Activated T-helper 1 cell treated with anti-CD3 and anti-CD28 coated beads, Interleukin-2, amount 50 U/mL, for 16 hours (primary cell): Measurements from ENCODE around the gene MYO16.
"Not testable (repeated sequence)": the region's sequence is repeated elsewhere in the genome, so short reads cannot be mapped to it uniquely, and the experiment has no call there.

ENCODE experiments used
- DNase-seq, 2 donors: peaks; one replicate each; pipeline ENCODE4 v3.0.0-alpha.2; 2020; ENCODE audit warnings: low read depth in 1 of 2, low spot score in 1 of 2

The MYO16 gene

DNA sequence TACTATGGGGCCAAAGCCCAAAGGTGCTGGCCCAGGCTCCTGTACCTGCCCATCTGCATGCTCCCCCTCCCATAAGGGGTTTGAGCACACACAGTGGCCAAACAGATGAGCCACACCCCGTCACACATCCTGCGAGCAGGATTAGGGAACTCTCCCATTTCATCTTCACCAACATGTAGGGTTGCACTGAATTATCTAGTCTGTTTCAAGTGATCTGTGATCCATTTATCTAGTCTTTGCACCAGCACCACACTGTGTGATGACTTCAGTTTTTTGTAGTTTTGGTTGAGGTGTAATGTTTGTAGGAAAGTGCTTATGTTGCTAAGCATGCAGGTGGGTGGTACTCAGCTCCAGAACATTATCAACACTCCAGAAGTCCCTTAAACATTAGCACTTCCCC, 249.3 kb downstream of the MYO16 start:
- DNase-seq = no peak

DNA sequence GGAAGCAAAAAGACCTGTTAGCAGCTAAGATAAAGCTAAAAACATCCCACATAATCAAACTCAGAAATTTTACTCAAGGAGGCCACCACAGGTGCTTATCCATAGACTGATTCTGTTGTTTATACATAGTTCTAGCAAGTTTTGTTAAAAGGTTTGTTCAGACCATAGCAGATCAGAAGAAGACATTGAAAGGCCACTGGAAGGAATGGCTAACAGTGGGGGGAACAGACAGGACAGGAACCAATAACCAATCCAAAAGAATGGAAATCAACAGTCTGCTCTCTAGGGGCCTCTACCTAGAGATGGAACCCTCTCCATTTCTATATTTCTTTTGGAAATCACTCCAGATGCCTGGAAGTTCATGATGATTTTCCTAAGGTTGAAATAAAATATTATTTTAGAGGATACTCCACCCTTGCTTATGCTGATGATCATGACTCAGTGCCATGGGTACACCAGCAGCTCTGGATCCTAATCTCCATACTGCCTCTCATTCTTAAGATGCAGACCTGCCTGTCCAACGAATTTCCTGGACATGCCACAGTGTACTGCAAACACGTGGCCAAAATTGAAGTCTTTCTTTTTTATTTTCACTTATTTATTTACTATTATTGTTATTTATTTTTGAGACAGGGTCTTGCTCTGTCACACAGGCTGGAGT, 260.0 kb downstream of the MYO16 start:
- no peak for DNase-seq

DNA sequence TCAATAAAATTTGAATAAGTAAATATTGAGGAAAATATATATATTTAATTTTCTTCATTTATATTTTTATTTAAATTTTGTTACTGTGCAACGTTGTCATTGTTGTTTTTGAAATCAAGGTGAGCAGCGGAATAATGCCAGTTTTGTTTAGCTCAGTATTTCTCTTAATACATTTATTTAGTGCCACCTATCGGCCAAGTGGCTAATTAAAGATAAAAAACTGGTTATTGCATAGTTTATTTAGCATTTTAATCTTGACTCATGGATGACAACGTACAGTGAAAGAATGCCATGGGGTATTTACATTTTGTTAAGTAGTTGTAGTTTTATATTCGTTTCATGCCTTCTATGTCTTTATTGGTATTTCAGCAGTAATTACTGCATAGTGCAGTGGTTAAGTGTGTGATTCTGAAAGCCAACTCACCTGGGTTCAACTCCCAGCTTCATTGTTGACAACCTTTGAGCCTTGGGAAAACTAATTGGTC, 265.9 kb downstream of the MYO16 start:
- DNase-seq = no peak

DNA sequence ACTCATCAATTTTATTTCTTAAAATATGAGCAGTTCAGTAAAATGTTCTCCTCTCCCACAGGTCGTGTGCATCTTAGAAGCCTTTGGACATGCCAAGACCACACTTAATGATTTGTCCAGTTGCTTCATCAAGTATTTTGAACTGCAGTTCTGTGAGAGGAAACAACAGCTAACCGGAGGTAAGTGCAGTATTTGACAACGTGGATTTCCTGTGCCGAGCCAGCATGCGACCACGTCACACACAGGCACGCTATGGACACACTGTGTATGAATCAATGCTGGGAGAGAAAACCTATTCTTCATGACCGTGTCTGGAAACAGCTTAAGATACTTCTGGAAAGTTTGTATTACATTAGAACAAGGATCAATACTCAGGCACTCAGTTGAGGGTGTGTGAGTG, 268.5 kb downstream of the MYO16 start:
- no peak for DNase-seq

DNA sequence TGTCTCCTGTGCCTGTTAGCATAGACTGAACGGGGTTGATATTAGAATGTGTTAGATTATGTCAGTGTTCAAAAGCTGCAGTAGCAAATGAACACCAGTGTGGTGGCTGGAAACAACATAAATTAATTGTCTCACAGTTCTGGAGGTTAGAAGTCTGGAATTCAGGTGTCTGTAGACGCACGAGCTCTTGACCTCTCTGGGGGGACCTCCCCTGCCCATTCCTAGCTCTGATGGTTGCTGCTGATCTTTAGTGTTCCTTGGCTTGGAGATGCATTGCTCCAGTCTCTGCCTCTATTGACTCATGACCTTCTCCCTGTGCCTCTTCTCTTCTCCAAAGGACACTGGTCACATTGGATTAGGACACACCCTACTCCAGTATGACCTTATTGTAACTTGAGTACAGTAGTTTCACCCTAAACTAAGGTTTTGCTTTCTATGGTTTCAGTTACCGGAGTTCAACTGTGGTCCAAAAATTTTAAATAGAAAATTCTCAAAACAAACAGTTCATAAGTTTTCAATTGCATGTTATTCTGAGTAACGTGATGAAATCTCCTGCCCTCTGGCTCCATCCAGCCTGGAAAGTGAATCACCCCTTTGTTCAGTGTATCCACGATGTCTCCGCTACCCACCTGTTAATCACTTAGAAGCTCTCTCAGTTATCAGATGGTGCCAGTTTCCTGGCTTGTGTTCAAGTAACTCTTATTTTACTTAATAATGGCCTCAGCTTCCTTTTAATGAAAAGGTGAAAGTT, 273.2 kb downstream of the MYO16 start:
- no peak for DNase-seq

DNA sequence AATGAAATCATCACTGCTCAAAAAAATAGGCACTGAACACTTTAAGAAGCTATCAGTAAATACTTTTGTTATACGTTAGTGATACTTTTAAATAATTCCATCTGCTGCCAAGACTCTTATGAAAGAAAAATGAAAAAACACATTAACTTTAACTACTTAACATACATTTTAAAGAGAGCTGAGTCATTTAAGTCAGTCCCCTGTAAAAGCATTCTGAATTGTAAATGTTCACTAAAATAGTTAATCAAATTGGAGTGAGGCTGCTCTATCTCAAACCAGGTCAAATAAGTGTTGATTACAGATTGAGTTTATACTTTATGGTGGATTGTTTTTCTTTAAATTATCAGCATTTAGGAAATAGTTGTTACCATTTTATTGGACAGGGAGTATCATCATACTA, 274.2 kb downstream of the MYO16 start:
- no peak for DNase-seq

DNA sequence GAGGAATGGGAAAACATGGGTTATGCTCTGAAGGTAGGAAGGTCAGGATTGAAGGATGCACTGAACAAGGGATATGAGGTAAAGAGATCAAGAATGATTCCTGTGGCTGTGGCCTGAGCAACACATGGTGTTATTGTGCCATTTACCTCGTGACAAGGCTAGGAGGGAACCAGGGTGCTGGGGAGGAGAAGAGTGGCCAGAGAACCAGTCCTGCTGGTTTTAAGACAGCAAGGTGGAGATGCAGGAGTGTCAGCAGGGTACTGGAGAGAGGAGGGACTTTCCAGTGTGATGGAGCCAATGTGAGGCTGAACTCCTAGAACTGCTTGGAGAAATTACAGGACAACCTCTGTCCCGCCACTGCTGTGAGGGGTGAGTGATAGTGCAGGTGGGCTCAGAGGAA, 282.4 kb downstream of the MYO16 start:
- no peak for DNase-seq

DNA sequence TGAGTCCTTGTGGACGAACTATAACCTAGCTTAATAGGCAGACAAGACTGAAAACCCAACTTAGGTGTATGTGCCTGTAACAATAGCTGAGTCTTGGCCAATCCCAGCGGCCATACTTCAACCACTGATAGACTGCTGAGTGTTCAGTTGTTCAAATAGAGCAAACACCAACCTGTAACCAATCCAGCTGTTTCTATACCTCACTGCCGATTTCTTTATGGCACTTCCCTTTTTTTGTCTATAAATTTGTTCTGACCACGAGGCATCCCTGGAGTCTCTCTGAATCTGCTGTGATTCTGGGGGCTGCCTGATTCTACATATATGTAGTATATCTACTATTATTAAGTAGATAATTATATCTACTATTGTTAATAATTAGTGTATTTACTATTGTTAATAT, 284.3 kb downstream of the MYO16 start:
- not testable (repeated sequence) for DNase-seq

DNA sequence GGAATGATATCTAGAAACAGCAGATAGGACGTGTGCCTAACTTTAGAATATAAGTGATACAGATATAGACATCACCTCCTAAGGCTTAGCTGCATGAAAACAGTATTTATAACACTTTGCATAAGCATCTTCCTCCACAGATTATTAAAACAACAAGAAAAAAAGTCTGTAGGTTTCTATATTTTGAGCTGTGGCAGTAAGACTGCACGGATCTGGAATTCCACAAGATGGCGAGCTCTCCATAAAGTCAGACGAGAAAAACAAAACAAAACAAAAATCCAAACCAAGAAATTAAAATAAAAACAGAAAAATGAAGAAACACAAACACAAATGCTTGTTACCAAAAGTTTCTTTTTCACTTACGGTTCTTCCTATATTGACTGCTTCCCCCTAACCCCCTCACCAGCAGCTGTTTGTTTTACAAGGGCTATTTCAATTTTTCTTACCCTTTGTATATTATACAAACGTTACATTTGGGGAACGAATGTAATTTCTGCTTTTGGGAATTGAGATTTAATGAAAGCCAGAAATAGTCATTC, 285.8 kb downstream of the MYO16 start:
- DNase-seq = no peak

DNA sequence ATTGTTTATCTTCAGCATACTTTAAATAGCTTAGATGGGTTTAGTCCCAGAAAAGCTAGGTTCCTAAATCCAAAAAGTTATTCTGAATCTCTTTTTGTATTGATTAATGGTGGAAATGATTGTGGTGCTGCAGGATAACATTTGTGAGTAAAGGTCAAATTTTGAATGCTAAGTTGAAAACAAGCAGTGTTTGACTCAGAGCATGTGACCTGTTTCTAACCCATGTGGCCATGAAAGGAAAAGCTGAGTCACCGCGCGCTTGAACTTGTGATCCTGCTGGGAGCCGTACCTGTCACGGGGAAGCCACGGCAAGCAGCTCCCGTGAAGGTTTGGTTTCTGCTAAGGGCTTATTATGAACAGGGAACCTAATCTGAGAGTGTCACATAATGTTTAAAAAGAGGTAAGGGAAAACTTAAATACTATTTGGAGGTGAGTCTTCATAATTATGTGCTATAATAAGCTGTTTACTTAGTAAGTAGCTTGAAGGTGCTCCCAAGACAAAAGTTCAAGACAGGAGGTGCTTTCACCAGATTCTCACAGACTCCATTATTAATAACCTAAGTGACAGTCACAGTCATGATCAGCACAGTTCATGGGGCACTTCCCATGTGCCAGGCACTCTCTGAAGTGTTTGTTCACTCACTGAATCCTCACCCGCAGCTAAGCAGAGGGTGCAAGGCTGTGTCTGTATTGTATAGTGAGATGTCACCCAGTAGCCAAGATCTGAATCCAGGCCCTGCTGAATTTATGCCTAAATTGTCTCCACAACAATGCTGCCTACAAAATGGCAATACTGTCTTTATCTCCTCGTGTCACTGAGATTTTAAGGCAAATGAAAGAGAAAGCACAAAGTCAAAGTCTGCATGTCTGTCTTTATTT, 286.5 kb downstream of the MYO16 start:
- DNase-seq = peak; percentile 37 to 53

DNA sequence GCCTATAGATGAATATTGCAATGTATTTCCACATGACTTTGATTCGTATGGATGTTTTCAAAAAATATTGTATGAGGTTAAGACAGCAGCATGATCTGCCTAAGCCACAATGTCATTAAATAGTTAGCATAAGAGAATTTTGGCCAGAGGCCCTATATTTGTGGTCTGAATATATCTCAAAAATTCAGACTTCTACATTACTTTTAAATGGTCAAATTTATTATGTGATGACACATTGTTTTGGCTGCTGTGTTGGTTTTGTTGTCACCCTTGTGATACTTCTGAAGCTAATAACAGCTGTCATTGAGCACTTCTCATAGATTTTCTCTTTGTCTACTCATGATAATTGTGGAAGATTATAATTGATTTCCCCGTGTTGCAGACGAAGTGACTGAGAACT, 288.2 kb downstream of the MYO16 start:
- DNase-seq = no peak

DNA sequence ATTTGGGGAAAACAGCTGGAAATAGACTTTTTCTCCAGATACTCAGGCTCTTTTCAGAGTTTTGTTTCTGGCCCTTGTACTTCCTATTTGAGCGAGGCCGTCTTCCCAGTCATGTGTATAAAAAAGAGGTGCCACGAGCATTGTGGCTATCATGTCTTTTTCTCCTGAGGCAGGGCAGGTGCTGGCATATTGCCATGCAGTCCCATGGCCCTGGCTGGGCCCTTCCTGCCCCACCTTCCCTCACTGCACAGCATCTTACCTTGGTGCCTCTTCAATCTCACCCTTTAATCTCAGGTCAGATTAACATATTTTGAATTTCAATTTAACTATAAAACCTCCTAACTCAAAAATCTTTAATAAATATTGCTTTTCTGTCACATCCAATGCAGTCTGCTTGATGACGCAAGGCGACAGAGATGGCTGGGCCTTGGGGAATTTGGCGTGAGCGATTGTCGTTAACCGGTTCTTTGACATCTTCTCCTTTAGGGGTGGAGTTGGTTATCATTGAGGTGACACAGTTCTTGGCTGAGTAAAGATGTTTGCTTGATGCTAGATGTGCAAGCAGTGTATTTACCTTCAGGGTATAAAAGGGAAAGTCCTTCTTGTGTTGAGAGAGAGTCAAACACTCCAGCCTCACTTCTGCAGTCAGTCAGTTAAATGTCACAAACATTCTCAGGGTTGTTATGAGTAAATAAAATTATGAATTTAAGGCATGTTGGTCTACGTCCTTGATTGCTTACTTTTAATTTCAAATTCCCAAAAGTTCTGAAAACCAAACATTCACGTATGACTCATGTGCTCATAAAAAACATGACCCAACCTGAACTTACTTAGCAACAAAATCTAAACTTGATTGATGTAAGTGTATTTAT, 289.9 kb downstream of the MYO16 start:
- no peak for DNase-seq

DNA sequence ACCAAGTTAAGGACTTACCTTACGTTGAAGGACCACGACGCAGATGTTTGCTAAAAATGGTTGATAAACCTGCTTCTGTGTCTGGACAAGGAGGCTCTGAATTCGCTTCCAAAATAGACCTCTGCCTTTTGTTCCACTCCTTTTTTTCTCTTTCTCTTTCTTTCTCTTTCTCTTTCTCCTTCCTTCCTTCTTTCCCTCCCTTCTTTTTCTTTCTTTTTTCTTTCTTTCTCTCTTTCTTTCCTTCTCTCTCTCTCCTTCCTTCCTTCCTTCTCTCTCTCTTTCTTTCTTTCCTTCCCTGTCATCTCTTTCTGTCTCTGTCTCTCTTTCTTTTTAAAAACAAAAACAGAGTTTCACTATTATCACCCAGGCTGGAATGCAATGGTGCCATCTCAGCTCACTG, 290.7 kb downstream of the MYO16 start:
- no peak for DNase-seq

DNA sequence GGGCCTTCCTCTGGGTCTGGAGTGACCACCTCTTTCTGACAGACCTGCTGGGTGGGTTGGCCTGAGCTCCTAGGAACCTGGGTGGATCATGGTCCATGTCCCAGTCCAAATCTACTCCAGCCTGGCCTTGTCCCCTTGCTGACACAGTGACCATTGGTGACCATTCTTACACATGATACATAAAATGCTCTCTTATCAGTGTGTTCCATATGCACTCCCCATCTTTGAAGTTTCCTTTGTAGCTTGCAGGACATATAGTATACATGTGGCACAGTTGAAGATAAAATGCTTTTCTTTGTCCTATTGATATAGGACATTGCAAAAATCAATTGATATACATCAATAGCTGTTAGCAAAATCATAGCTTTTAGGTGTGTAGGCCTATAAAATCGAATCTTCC, 291.8 kb downstream of the MYO16 start:
- DNase-seq = no peak

DNA sequence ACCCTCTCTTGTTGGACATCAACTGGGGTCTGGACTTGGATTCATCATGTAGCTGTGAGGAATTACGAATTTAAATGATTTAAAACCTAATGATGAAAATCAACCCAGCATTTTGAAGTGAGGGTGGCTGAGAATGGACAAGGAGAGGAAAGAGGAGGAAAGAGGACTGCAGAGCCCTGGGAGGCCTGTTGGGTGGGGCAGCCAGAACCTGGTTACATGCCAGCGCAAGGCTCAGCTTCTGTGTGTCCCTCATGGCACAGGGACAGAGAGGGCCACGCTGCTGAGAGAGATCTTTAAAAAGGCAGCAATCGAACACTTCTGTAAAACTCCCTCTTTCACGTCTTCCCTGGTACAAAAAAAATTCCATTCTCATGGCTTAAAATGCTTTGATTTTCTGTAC, 292.7 kb downstream of the MYO16 start:
- no peak for DNase-seq

DNA sequence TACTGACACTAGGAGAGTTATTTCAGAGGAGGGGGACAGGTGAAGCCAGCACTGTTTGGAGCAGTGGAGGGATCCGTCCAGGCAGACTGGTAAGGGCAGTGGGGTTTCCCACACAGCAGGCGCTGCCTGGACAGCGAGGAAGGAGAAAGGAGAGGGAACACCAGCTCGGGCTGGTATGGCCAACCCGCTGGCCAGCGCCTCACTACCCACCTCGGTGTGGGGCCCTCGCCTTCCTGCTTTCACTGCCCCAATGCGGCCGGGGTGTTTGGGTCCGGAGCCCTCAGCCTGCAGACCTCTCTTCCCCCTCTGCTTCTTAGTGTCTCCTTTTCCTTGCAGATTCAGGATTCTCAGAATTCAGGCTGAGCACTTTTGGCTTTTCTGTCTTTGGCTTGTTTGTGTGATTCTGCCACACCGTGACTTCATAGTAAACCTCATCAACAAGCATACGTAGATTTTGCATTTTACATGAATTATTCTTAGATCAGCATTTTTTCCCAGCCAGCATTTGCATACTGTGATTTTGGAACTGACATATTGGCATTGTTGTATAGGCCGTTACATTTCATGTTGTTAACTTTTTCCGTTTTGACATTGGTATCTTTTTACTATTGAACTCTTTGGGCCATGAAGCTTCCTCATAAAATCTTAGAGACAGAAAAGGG, 294.1 kb downstream of the MYO16 start:
- no peak for DNase-seq

DNA sequence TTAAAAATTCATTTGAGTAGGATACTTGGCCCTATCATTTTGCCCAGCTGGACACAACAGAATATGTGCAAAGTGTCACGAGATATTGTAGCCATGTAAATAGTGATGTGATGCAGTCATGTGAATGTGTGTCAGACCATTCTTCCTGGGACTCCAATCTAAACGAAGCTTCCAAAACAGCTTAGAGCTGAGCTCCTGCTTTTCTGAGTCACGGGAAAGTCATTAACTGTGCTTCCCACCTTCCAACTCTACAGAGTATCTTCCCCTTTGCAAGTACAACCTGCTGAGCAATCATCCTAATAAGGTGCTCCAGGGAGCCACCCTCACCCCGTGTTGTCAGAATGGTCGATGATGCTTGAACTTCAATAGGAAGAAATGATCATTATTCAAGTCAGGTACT, 294.7 kb downstream of the MYO16 start:
- DNase-seq = no peak

DNA sequence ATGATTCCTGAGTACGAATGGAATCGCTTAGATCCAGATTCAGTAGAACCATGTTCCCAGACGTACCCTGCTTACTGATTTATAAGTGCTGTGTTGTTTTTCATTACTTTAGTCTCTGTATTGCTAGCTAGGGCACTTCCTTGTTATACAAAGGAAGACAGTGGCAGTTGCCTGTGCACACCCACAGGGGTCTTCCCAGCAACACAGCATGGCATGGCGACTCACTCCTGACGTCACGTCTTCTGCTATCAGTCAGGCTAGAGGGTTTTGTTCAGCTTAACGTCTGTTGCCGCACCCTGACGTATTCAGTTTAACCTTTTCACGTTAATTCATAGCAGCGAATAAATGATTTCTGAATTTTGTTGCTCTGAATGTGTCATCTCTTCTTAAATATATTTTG, 295.1 kb downstream of the MYO16 start:
- no peak for DNase-seq

DNA sequence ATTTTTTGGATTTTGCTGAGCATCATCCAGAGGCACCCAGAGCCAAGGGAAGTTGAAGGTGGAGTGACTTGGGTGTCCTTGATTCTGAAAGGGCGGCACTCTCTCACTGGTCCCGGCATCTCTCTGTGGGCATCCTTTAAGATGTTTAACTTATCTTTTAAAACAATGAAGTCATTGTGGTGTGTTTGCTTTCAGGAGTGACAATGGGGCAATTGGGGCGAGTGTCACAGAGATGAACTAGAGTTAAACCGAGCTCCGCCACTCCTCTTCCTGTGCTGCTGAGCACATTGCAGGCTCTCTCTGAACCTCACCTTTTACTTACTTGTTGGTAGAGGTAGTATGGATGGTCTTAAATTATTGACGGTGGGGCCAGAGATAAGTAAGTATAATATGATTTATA, 295.7 kb downstream of the MYO16 start:
- no peak for DNase-seq

DNA sequence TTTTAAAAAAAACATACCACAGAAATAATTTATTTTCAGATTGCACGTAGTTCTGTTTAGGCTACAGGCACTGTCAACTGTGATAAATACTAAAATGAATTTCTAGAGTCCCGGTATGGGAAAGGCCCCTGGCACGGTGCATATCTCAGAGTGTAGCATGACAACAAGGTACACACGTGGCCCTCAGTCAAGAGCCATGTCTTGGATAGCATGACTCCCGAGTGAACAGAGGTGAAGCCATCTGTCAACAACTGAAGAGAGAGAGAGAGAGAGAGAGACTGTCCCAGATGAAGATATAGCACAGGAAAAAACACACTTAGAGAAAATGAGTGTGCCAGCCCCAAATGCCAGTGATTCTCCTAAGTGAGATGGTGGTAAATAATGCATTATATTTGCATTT, 297.5 kb downstream of the MYO16 start:
- no peak for DNase-seq
